Ishikawa (cell line): ENCODE measurements around the gene SETBP1.

Experiments used
- CREB1 ChIP-seq: IDR thresholded peaks from 2 replicates; pipeline ENCODE4 v1.6.1; 2012; ENCODE audit warnings: low read depth
- NFIC ChIP-seq: IDR thresholded peaks from 2 replicates; pipeline ENCODE4 v1.6.1; 2012
- RAD21 ChIP-seq: IDR thresholded peaks from 2 replicates; pipeline ENCODE4 v1.6.1; 2012; ENCODE audit warnings: low read depth
- TAF1 ChIP-seq: IDR thresholded peaks from 2 replicates; pipeline ENCODE4 v1.6.1; 2012; ENCODE audit warnings: low read depth, mild to moderate bottlenecking
- TCF12 ChIP-seq: IDR thresholded peaks from 2 replicates; pipeline ENCODE4 v1.6.1; 2012; ENCODE audit warnings: low read depth
- YY1 ChIP-seq: IDR thresholded peaks from 2 replicates; pipeline ENCODE4 v1.6.1; 2012; ENCODE audit warnings: low read depth

DNA sequence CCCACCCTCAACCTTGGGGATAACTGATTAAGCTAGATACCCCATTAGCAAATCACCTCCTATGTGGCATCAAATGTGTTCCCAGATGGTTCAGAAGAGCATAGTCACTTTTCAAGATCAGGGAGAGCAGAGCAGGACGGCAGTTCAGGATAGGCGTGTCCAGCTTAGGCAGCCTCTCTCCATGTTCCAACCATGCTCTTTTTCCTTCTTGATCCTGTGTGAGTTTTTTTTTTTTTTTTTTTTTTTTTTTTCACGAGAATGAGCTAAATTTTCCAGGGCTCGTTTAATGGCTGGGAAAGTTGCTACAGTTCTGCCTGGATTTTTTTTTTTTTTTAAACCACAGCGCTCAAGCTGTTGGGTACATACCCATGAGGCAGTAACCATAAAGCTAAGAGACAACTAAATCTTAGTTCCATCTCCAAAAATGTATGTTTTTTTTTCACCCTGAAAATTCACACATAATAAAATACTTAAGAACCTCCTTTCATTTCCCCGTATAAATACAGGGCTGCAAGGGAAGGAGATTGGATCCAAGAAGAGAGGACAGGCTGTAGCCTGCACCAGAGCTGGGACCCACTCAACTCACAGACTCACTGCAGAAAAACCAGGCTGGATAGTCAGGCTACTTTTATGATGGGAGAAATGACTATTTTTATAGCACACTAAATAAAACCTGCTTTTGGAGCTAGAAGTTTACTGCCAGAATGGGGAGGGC lies 244.3 kb downstream of the SETBP1 start:
- no peak for TF ChIP-seq NFIC
- no peak for TF ChIP-seq TCF12
- no peak for TF ChIP-seq YY1
- no peak for TF ChIP-seq CREB1
- TF ChIP-seq RAD21 = no peak
- no peak for TF ChIP-seq TAF1
